HEK293 (cell line): ENCODE results near the gene DPH2.
A peak's percentile ranks its signal among the peaks of the same experiment; 100 is the strongest.

ENCODE experiments used
- GLI4 ChIP-seq: fragments of 450-650 bp; formaldehyde crosslinking; IDR thresholded peaks from 2 replicates; pipeline ENCODE4 v1.5.1; 2016; ENCODE audit warnings: missing biosample characterization, missing genetic modification characterization
- GLIS1 ChIP-seq: fragments of 450-650 bp; formaldehyde crosslinking; IDR thresholded peaks from 2 replicates; pipeline ENCODE4 v1.5.1; 2016; ENCODE audit warnings: missing biosample characterization, missing genetic modification characterization
- HOXA7 ChIP-seq: sonication (generic); formaldehyde crosslinking; IDR thresholded peaks from 2 replicates; pipeline ENCODE4 v1.8.1; 2022; ENCODE audit warnings: missing genetic modification reagents, borderline replicate concordance
- SALL2 ChIP-seq: fragments of 450-650 bp; formaldehyde crosslinking; IDR thresholded peaks from 2 replicates; pipeline ENCODE4 v1.5.0; 2017; ENCODE audit warnings: missing biosample characterization, mild to moderate bottlenecking, missing genetic modification characterization, borderline replicate concordance
- WT1 ChIP-seq: fragments of 450-650 bp; formaldehyde crosslinking; IDR thresholded peaks from 2 replicates; pipeline ENCODE4 v1.5.1; 2016; ENCODE audit warnings: missing biosample characterization, missing genetic modification characterization
- ZEB2 ChIP-seq: fragments of 450-650 bp; formaldehyde crosslinking; IDR thresholded peaks from 2 replicates; pipeline ENCODE4 v1.5.1; 2016; ENCODE audit warnings: missing biosample characterization, missing genetic modification characterization
- ZNF133 ChIP-seq: fragments of 450-650 bp; formaldehyde crosslinking; IDR thresholded peaks from 2 replicates; pipeline ENCODE4 v1.5.1; 2016; ENCODE audit warnings: missing biosample characterization, missing genetic modification characterization
- ZNF140 ChIP-seq: fragments of 450-650 bp; formaldehyde crosslinking; IDR thresholded peaks from 2 replicates; pipeline ENCODE4 v1.5.1; 2016; ENCODE audit warnings: missing biosample characterization, missing genetic modification characterization
- ZNF146 ChIP-seq: fragments of 450-650 bp; formaldehyde crosslinking; IDR thresholded peaks from 2 replicates; pipeline ENCODE4 v1.5.1; 2016; ENCODE audit warnings: missing biosample characterization, missing genetic modification characterization
- ZNF248 ChIP-seq: fragments of 450-650 bp; formaldehyde crosslinking; IDR thresholded peaks from 2 replicates; pipeline ENCODE4 v1.5.1; 2017; ENCODE audit warnings: missing biosample characterization, missing genetic modification characterization
- ZNF26 ChIP-seq: fragments of 450-650 bp; formaldehyde crosslinking; IDR thresholded peaks from 2 replicates; pipeline ENCODE4 v1.5.1; 2016; ENCODE audit warnings: missing biosample characterization, missing genetic modification characterization
- ZNF266 ChIP-seq: fragments of 450-650 bp; formaldehyde crosslinking; IDR thresholded peaks from 2 replicates; pipeline ENCODE4 v1.5.1; 2016; ENCODE audit warnings: missing biosample characterization, missing genetic modification characterization, low read depth
- ZNF394 ChIP-seq: fragments of 450-650 bp; formaldehyde crosslinking; IDR thresholded peaks from 2 replicates; pipeline ENCODE4 v1.5.1; 2016; ENCODE audit warnings: missing biosample characterization, missing genetic modification characterization, mild to moderate bottlenecking, moderate library complexity, borderline replicate concordance
- ZNF404 ChIP-seq: fragments of 450-650 bp; formaldehyde crosslinking; IDR thresholded peaks from 2 replicates; pipeline ENCODE4 v1.5.1; 2017; ENCODE audit warnings: missing biosample characterization, missing genetic modification characterization
- ZNF423 ChIP-seq: fragments of 450-650 bp; formaldehyde crosslinking; IDR thresholded peaks from 2 replicates; pipeline ENCODE4 v1.5.1; 2016; ENCODE audit warnings: missing biosample characterization, missing genetic modification characterization
- ZNF501 ChIP-seq: fragments of 450-650 bp; formaldehyde crosslinking; IDR thresholded peaks from 2 replicates; pipeline ENCODE4 v1.5.1; 2016; ENCODE audit warnings: missing biosample characterization, missing genetic modification characterization
- ZNF514 ChIP-seq: fragments of 450-650 bp; formaldehyde crosslinking; IDR thresholded peaks from 2 replicates; pipeline ENCODE4 v1.5.1; 2016; ENCODE audit warnings: missing biosample characterization, missing genetic modification characterization
- ZNF521 ChIP-seq: fragments of 450-650 bp; formaldehyde crosslinking; IDR thresholded peaks from 2 replicates; pipeline ENCODE4 v1.5.1; 2017; ENCODE audit warnings: missing biosample characterization, mild to moderate bottlenecking, missing genetic modification characterization
- ZNF555 ChIP-seq: fragments of 450-650 bp; formaldehyde crosslinking; conservative IDR thresholded peaks from 2 replicates; pipeline ENCODE4 v1.5.1; 2017; ENCODE audit warnings: missing biosample characterization, mild to moderate bottlenecking, missing genetic modification characterization, inconsistent platforms
- ZNF624 ChIP-seq: fragments of 450-650 bp; formaldehyde crosslinking; IDR thresholded peaks from 2 replicates; pipeline ENCODE4 v1.5.1; 2017; ENCODE audit warnings: missing biosample characterization, missing genetic modification characterization
- ZNF660 ChIP-seq: fragments of 450-650 bp; IDR thresholded peaks from 2 replicates; pipeline ENCODE4 v1.5.1; 2018; ENCODE audit warnings: missing biosample characterization, mild to moderate bottlenecking, missing genetic modification characterization
- ZNF677 ChIP-seq: fragments of 450-650 bp; IDR thresholded peaks from 2 replicates; pipeline ENCODE4 v1.5.0; 2018; ENCODE audit warnings: missing biosample characterization, mild to moderate bottlenecking, missing genetic modification characterization, moderate library complexity
- ZSCAN23 ChIP-seq: fragments of 450-650 bp; formaldehyde crosslinking; IDR thresholded peaks from 2 replicates; pipeline ENCODE4 v1.5.1; 2016; ENCODE audit warnings: missing biosample characterization, missing genetic modification characterization
- ZXDB ChIP-seq: fragments of 450-650 bp; formaldehyde crosslinking; IDR thresholded peaks from 2 replicates; pipeline ENCODE4 v1.5.1; 2016; ENCODE audit warnings: missing biosample characterization, missing genetic modification characterization
- TF ChIP-seq, protein P1 (sequence below): fragments of 450-650 bp; formaldehyde crosslinking; conservative IDR thresholded peaks from 2 replicates; pipeline ENCODE4 v1.5.1; 2016; ENCODE audit warnings: low read depth, missing biosample characterization, missing genetic modification characterization
- TF ChIP-seq, protein P2 (sequence below): fragments of 450-650 bp; formaldehyde crosslinking; IDR thresholded peaks from 2 replicates; pipeline ENCODE4 v1.5.1; 2016; ENCODE audit warnings: missing biosample characterization, missing genetic modification characterization
- TF ChIP-seq, protein P3 (sequence below): fragments of 450-650 bp; formaldehyde crosslinking; IDR thresholded peaks from 2 replicates; pipeline ENCODE4 v1.5.1; 2016; ENCODE audit warnings: missing biosample characterization, missing genetic modification characterization
- TF ChIP-seq, protein P4 (sequence below): fragments of 450-650 bp; formaldehyde crosslinking; IDR thresholded peaks from 2 replicates; pipeline ENCODE4 v1.5.1; 2017; ENCODE audit warnings: missing biosample characterization, mild to moderate bottlenecking, missing genetic modification characterization, moderate library complexity

DPH2 gene

DNA sequence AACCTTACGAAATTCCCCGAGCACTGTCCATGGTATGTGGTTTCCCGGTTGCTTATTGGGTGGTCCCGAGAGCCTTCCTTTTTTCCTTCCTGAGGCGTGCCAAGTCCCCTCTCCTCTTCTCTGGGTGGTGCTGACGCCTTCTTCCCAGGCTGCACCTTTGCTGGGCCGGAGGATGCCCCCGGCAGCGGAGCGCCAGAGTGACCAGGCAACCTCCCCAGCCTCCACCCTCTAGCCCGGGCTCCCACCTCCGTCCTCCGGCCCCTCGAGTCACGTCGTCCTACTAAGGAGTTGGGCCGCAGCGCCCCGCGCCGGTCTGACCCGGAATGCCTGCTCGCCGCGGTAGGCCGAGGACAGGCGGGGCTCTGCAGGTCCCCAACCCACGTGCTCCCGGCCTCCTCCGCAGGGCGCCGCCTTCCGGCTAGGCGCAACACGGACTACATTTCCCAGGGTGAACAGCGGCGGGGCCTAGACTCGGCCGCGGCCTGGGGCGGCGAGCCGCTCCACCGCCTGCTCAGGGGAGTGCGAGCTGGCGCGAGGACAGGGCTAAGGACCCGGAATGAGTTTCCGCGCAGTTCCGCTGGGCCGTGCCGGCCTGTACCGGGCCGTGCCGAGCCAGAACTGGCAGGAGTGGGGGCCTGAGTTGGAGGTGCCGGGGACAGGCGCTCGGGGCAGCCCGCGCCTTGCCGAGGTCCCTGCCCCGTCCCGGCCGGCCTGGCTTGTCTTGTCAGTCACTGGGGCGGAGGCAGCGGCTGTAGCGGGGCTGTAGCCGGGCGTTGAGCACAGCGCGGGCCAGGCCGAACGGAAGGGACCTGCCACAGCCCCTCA is 23.4 kb upstream of the DPH2 start, which contains the start of gene IPO13 (continued):
- TF ChIP-seq, protein P1, sequence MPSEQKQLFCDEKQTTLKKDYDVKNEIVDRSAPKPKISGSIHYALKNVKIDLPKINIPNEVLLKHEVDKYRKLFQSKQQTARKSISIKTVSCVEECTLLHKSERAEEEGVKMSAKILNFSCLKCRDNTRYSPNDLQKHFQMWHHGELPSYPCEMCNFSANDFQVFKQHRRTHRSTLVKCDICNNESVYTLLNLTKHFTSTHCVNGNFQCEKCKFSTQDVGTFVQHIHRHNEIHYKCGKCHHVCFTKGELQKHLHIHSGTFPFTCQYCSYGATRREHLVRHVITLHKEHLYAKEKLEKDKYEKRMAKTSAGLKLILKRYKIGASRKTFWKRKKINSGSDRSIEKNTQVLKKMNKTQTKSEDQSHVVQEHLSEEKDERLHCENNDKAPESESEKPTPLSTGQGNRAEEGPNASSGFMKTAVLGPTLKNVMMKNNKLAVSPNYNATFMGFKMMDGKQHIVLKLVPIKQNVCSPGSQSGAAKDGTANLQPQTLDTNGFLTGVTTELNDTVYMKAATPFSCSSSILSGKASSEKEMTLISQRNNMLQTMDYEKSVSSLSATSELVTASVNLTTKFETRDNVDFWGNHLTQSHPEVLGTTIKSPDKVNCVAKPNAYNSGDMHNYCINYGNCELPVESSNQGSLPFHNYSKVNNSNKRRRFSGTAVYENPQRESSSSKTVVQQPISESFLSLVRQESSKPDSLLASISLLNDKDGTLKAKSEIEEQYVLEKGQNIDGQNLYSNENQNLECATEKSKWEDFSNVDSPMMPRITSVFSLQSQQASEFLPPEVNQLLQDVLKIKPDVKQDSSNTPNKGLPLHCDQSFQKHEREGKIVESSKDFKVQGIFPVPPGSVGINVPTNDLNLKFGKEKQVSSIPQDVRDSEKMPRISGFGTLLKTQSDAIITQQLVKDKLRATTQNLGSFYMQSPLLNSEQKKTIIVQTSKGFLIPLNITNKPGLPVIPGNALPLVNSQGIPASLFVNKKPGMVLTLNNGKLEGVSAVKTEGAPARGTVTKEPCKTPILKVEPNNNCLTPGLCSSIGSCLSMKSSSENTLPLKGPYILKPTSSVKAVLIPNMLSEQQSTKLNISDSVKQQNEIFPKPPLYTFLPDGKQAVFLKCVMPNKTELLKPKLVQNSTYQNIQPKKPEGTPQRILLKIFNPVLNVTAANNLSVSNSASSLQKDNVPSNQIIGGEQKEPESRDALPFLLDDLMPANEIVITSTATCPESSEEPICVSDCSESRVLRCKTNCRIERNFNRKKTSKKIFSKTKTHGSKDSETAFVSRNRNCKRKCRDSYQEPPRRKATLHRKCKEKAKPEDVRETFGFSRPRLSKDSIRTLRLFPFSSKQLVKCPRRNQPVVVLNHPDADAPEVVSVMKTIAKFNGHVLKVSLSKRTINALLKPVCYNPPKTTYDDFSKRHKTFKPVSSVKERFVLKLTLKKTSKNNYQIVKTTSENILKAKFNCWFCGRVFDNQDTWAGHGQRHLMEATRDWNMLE (tag by site-specific recombination), result 0 out of 2 replicates have a peak, but pooled peaks have one; percentile 43
- no peak for TF ChIP-seq ZNF555 (tag by site-specific recombination)
- TF ChIP-seq ZEB2, result peak; percentile 89
- 0 out of 2 replicates have a peak, but pooled peaks have one; percentile 16 for TF ChIP-seq ZSCAN23 (tag by site-specific recombination)
- peak; percentile 51; the same call in 1 of the 2 replicates for TF ChIP-seq ZNF423 (tag by site-specific recombination)
- TF ChIP-seq ZNF501, result peak; percentile 95
- TF ChIP-seq ZNF140 (tag by site-specific recombination), result no peak
- TF ChIP-seq SALL2 (tag by site-specific recombination), result peak; percentile 90; the same call in 1 of the 2 replicates
- TF ChIP-seq ZNF514 (tag by site-specific recombination), result no peak
- TF ChIP-seq GLIS1 (tag by site-specific recombination), result peak; percentile 81
- no peak for TF ChIP-seq GLI4
- TF ChIP-seq ZNF404 (tag by site-specific recombination), result no peak
- TF ChIP-seq HOXA7 (CRISPR knock-in tag), result no peak
- TF ChIP-seq ZNF133 (tag by site-specific recombination), result no peak
- no peak for TF ChIP-seq ZNF248
- no peak for TF ChIP-seq WT1 (tag by site-specific recombination)
- TF ChIP-seq ZXDB (tag by site-specific recombination), result peak; percentile 94
- TF ChIP-seq, protein P2, sequence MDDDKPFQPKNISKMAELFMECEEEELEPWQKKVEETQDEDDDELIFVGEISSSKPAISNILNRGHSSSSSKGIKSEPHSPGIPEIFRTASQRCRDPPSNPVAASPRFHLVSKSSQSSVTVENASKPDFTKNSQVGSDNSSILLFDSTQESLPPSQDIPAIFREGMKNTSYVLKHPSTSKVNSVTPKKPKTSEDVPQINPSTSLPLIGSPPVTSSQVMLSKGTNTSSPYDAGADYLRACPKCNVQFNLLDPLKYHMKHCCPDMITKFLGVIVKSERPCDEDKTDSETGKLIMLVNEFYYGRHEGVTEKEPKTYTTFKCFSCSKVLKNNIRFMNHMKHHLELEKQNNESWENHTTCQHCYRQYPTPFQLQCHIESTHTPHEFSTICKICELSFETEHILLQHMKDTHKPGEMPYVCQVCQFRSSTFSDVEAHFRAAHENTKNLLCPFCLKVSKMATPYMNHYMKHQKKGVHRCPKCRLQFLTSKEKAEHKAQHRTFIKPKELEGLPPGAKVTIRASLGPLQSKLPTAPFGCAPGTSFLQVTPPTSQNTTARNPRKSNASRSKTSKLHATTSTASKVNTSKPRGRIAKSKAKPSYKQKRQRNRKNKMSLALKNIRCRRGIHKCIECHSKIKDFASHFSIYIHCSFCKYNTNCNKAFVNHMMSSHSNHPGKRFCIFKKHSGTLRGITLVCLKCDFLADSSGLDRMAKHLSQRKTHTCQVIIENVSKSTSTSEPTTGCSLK (tag by site-specific recombination), result no peak
- TF ChIP-seq, protein P3, sequence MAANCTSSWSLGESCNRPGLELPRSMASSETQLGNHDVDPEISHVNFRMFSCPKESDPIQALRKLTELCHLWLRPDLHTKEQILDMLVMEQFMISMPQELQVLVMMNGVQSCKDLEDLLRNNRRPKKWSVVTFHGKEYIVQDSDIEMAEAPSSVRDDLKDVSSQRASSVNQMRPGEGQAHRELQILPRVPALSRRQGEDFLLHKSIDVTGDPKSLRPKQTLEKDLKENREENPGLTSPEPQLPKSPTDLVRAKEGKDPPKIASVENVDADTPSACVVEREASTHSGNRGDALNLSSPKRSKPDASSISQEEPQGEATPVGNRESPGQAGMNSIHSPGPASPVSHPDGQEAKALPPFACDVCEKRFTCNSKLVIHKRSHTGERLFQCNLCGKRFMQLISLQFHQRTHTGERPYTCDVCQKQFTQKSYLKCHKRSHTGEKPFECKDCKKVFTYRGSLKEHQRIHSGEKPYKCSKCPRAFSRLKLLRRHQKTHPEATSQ (tag by site-specific recombination), result 0 out of 2 replicates have a peak, but pooled peaks have one; percentile 50
- no peak for TF ChIP-seq ZNF266 (tag by site-specific recombination)
- TF ChIP-seq ZNF660, result peak; percentile 71
- no peak for TF ChIP-seq ZNF26
- TF ChIP-seq ZNF394 (tag by site-specific recombination), result peak; percentile 73
- no peak; the same call in 1 of the 2 replicates for TF ChIP-seq ZNF677 (tag by site-specific recombination)
- TF ChIP-seq ZNF521 (tag by site-specific recombination), result no peak
- TF ChIP-seq ZNF146, result 0 out of 2 replicates have a peak, but pooled peaks have one; percentile 9
- no peak for TF ChIP-seq ZNF624 (tag by site-specific recombination)
- TF ChIP-seq, protein P4, sequence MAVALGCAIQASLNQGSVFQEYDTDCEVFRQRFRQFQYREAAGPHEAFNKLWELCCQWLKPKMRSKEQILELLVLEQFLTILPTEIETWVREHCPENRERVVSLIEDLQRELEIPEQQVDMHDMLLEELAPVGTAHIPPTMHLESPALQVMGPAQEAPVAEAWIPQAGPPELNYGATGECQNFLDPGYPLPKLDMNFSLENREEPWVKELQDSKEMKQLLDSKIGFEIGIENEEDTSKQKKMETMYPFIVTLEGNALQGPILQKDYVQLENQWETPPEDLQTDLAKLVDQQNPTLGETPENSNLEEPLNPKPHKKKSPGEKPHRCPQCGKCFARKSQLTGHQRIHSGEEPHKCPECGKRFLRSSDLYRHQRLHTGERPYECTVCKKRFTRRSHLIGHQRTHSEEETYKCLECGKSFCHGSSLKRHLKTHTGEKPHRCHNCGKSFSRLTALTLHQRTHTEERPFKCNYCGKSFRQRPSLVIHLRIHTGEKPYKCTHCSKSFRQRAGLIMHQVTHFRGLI, result no peak; the same call in 1 of the 2 replicates
